Panc1 (cell line): ENCODE results near the gene THEM4. TPM values are rescaled to one million over a fixed set of nuclear protein-coding genes. Genes with fewer than 3 reads are reported as not detected.

ENCODE experiments used
- ATAC-seq: fragments of 200-7000 bp; cut with Tn5 transposase; 2 replicates; pipeline ENCODE4 v1.9.1; 2020; ENCODE audit warnings: mild to moderate bottlenecking, moderate library complexity
- BruUV-seq: library from RNA; stranded (reverse); fragments of 400-500 nt; replicated peaks from 2 replicates; lab custom pipeline; 2021; lab: Mats Ljungman, UMichigan
- CTCF ChIA-PET: fragments of 300-600 bp; sonication (Branson Sonifier 250); formaldehyde crosslinking; loops from one replicate; lab custom pipeline; 2022; ENCODE audit warnings: antibody characterized with exemption; lab: Charles Lee
- POLR2A ChIA-PET: fragments of 300-600 bp; sonication (Branson Sonifier 250); formaldehyde crosslinking; loops from one replicate; lab custom pipeline; 2022; ENCODE audit warnings: antibody characterized with exemption; lab: Charles Lee
- DNase-seq: peaks from one replicate; pipeline ENCODE4 v3.0.0-alpha.2; 2010; ENCODE audit warnings: low read depth, low spot score
- H3K27ac ChIP-seq: 2 replicates; pipeline ENCODE4 v1.5.1; 2011; ENCODE audit warnings: mild to moderate bottlenecking, low read length, inconsistent platforms
- H3K27me3 ChIP-seq: fragments of 200-500 bp; sonication (Bioruptor generic); 2 replicates; pipeline ENCODE4 v1.6.0; 2014; ENCODE audit warnings: low read length, inconsistent platforms; ENCODE audit not compliant: control insufficient read depth, insufficient read depth
- H3K36me3 ChIP-seq: fragments of 200-500 bp; sonication (Bioruptor generic); 2 replicates; pipeline ENCODE4 v1.5.1; 2014; ENCODE audit warnings: inconsistent platforms, mild to moderate bottlenecking, low read length, moderate library complexity; ENCODE audit not compliant: control insufficient read depth, insufficient read depth
- H3K4me1 ChIP-seq: 2 replicates; pipeline ENCODE4 v1.5.1; 2011; ENCODE audit warnings: inconsistent platforms, mild to moderate bottlenecking, low read length, moderate library complexity; ENCODE audit not compliant: control insufficient read depth, insufficient read depth
- H3K4me3 ChIP-seq, 2 experiments: 2 replicates each; pipeline ENCODE4 v1.5.1; 2011 to 2012; ENCODE audit warnings: low read depth in 2 of 2, low read length in 2 of 2, mild to moderate bottlenecking in 2 of 2, inconsistent platforms in 1 of 2, moderate library complexity in 1 of 2
- H3K9me3 ChIP-seq: fragments of 200-500 bp; sonication (Bioruptor generic); 2 replicates; pipeline ENCODE4 v1.5.1; 2014; ENCODE audit warnings: low read depth, mild to moderate bottlenecking, inconsistent platforms, low read length, moderate library complexity; ENCODE audit not compliant: control insufficient read depth, insufficient read depth
- POLR2AphosphoS5 ChIP-seq: IDR thresholded peaks from 2 replicates; pipeline ENCODE4 v1.6.1; 2012; ENCODE audit warnings: mild to moderate bottlenecking, low read depth, low read length, moderate library complexity
- SIN3A ChIP-seq: IDR thresholded peaks from 2 replicates; pipeline ENCODE4 v1.6.1; 2012; ENCODE audit warnings: low read depth, mild to moderate bottlenecking, low read length, moderate library complexity, borderline replicate concordance; ENCODE audit not compliant: insufficient read depth
- TCF7L2 ChIP-seq: IDR thresholded peaks from 2 replicates; pipeline ENCODE4 v1.6.1; 2011; ENCODE audit warnings: mild to moderate bottlenecking, low read depth, low read length, inconsistent platforms
- in situ Hi-C: cut with HindIII; loops from 2 replicates; pipeline ENCODE4 v1.10.0; 2016; ENCODE audit warnings: low sequenced_read_pairs, low pct_unique_long_range_greater_than_20kb
- intact Hi-C: fragments of 100-400 bp; cut with micrococcal nuclease; formaldehyde crosslinking; loops from one replicate; pipeline ENCODE4 v1.10.0; 2022; ENCODE audit not compliant: unreplicated experiment
- total RNA-seq: library from RNA; stranded (reverse); gene quantifications from one replicate; pipeline ENCODE4 v1.2.1, GENCODE V29; 2021; ENCODE audit not compliant: unreplicated experiment
- TF ChIP-seq, protein P1 (sequence below): fragments of 450-650 bp; IDR thresholded peaks from 2 replicates; pipeline ENCODE4 v1.5.1; 2017; ENCODE audit warnings: mild to moderate bottlenecking
- TF ChIP-seq, protein P2 (sequence below), 2 experiments: IDR thresholded peaks; 2 replicates each; pipeline ENCODE4 v1.6.1; 2011 to 2012; ENCODE audit warnings: low read depth in 2 of 2, control low read depth in 1 of 2, low read length in 1 of 2, mild to moderate bottlenecking in 1 of 2, moderate library complexity in 1 of 2; ENCODE audit not compliant: insufficient read depth in 1 of 2

Gene THEM4
- total RNA-seq, 1 experiment from 2014 or later: 21.8 TPM

DNA sequence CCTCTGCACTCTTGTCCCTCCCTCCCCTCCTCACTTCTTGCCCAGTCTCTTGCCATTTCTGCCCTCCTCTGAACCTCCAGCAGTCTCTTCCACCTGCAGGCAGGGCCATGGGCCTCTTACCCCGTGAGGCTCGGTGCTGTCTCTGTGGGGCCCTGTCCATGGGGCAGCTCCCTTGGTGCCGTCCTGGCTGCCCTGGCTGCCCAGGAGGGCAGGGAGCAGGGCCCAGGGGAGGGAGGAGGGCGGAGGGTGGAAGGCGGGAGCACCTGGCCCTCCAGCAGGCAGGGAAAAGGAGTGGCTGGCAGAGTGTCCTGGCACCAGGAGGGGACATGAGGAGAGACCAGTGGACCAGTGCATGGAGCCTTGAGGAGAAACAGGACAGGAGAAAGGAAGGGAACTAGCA lies 77.7 kb downstream of the THEM4 start, which contains the start of gene RORC:
Gene RORC, minus strand, starts transcription at position 198 of the 400 bp plus-strand sequence. Its CDS starts 38 bp downstream, at position 160.
- Histone ChIP-seq H3K4me1 (peaks cover 7% of the 10 kb centered on the region; the same call in 1 of the 2 replicates), H3K27me3 (no peaks in the 10 kb centered on the region), H3K27ac (no peak within 1 kb of the TSS), H3K36me3 (no peaks in the 10 kb centered on the region), H3K4me3 (no peak within 1 kb of the TSS), H3K9me3 (no peaks in the 10 kb centered on the region)
- POLR2A ChIA-PET: no interaction called here
- ATAC-seq (no peak), DNase-seq (no peak)
- intact Hi-C loops: loop anchor here (10.0 kb wide), 3 partner anchors 137 to 387 kb away; no protein-coding TSS in a partner anchor
- CTCF ChIA-PET: no interaction called here
- no peak for TF ChIP-seq TCF7L2
- no peak for TF ChIP-seq SIN3A
- TF ChIP-seq POLR2AphosphoS5: no peak
- TF ChIP-seq, protein P1, sequence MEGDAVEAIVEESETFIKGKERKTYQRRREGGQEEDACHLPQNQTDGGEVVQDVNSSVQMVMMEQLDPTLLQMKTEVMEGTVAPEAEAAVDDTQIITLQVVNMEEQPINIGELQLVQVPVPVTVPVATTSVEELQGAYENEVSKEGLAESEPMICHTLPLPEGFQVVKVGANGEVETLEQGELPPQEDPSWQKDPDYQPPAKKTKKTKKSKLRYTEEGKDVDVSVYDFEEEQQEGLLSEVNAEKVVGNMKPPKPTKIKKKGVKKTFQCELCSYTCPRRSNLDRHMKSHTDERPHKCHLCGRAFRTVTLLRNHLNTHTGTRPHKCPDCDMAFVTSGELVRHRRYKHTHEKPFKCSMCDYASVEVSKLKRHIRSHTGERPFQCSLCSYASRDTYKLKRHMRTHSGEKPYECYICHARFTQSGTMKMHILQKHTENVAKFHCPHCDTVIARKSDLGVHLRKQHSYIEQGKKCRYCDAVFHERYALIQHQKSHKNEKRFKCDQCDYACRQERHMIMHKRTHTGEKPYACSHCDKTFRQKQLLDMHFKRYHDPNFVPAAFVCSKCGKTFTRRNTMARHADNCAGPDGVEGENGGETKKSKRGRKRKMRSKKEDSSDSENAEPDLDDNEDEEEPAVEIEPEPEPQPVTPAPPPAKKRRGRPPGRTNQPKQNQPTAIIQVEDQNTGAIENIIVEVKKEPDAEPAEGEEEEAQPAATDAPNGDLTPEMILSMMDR: no peak
- TF ChIP-seq, protein P2, sequence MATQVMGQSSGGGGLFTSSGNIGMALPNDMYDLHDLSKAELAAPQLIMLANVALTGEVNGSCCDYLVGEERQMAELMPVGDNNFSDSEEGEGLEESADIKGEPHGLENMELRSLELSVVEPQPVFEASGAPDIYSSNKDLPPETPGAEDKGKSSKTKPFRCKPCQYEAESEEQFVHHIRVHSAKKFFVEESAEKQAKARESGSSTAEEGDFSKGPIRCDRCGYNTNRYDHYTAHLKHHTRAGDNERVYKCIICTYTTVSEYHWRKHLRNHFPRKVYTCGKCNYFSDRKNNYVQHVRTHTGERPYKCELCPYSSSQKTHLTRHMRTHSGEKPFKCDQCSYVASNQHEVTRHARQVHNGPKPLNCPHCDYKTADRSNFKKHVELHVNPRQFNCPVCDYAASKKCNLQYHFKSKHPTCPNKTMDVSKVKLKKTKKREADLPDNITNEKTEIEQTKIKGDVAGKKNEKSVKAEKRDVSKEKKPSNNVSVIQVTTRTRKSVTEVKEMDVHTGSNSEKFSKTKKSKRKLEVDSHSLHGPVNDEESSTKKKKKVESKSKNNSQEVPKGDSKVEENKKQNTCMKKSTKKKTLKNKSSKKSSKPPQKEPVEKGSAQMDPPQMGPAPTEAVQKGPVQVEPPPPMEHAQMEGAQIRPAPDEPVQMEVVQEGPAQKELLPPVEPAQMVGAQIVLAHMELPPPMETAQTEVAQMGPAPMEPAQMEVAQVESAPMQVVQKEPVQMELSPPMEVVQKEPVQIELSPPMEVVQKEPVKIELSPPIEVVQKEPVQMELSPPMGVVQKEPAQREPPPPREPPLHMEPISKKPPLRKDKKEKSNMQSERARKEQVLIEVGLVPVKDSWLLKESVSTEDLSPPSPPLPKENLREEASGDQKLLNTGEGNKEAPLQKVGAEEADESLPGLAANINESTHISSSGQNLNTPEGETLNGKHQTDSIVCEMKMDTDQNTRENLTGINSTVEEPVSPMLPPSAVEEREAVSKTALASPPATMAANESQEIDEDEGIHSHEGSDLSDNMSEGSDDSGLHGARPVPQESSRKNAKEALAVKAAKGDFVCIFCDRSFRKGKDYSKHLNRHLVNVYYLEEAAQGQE (IDR thresholded peaks at IDR 0.05; ENCODE audit: insufficient read depth in 1 of 2, low read depth in 2 of 2, low read length in 1 of 2): no peak
- no TSS peak for BruUV-seq
- in situ Hi-C loops: no loop called here

DNA sequence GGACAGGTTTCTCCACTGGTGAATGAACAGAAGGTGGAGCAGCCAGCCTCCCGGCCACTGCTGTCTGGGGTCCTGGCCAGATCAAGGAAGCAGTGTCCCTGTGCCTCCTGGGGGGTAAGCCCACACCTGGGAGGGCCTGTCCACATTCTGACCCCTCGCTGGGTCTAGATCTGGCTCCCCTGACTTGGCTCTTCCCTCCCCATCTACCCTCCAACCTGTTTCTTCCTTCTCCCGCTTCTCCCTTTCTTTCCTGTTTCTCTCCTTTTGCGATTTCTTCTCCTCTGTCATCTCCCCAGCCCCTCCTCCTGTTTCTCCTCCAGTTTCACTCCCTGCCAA lies 78.1 kb downstream of the THEM4 start:
- no peak for DNase-seq
- no TSS peak for BruUV-seq

More for the DNA sequence above, 78.1 kb downstream of the THEM4 start:
- H3K4me1 ChIP-seq: peaks cover 10% of the 10 kb centered on the region; the same call in 1 of the 2 replicates
- no peak for ATAC-seq
- TF ChIP-seq, protein P1: no peak
- TF ChIP-seq TCF7L2: no peak
- no peak for TF ChIP-seq POLR2AphosphoS5
- TF ChIP-seq, protein P2 (IDR thresholded peaks at IDR 0.05; ENCODE audit: insufficient read depth in 1 of 2, low read depth in 2 of 2, low read length in 1 of 2): no peak
- ChIA-PET POLR2A (no interaction called here), CTCF (interaction anchor here (0.7 kb wide), 1 partner anchor 194 kb away, joined by 6 read pairs; no protein-coding TSS in a partner anchor)
- intact Hi-C loops (loop anchor here (10.0 kb wide), 3 partner anchors 136 to 386 kb away; no protein-coding TSS in a partner anchor), in situ Hi-C loops (no loop called here)
- no peaks in the 10 kb centered on the region for H3K9me3 ChIP-seq
- H3K27ac ChIP-seq: no peak overlapping the region
- H3K27me3 ChIP-seq: no peaks in the 10 kb centered on the region
- no peak overlapping the region for H3K4me3 ChIP-seq
- no peaks in the 10 kb centered on the region for H3K36me3 ChIP-seq
